ENCODE data around the gene SMCR8. TPM values are rescaled to one million over a fixed set of nuclear protein-coding genes. Genes with fewer than 3 reads are reported as not detected.

The SMCR8 gene
- total and polyA plus RNA-seq, 9 of the 15 experiments (the other 6 are each of a cell fraction or from before 2014, with no cell fraction given): 0.25 to 8.8 (median 4.9) TPM

GRCh38 chr17:18315562-18315922, 449 bp downstream of the SMCR8 start (continued):
- TF ChIP-seq PHB (CRISPR knock-in tag; IDR thresholded peaks at IDR 0.05) (no peak), HNRNPK (IDR thresholded peaks at IDR 0.05; ENCODE audit: low read depth, low read length, poor library complexity, severe bottlenecking) (no peak)

DNA sequence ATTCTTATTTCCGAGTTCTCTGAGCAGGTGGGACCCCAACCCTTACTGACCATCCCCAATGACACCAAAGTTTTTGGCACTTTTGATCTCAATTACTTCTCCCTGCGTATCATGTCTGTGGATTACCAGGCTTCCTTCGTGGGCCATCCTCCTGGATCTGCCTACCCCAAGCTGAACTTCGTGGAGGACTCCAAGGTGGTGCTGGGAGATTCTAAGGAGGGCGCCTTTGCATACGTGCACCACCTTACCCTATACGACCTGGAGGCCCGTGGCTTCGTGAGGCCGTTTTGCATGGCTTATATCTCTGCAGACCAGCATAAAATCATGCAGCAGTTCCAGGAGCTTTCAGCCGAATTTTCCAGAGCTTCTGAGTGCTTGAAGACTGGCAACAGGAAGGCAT, 868 bp downstream of the SMCR8 start:
- WGBS (ENCODE audit: insufficient coverage, low coverage, missing lambda C conversion rate): 8% methylated on average over 10 of the region's 11 CpGs
- Histone ChIP-seq H3K27me3 (ENCODE audit: control insufficient read depth in 2 of 2, insufficient read depth in 2 of 2, low read length in 2 of 2) (no peaks in the 10 kb centered on the region), H3K9me1 (ENCODE audit: control insufficient read depth, insufficient read depth, low read length) (peaks cover 3% of the 10 kb centered on the region), H3K9me3 (replicated peaks; ENCODE audit: control insufficient read depth, insufficient read depth, low read depth, low read length) (no peaks in the 10 kb centered on the region), H3K36me3 (ENCODE audit: control insufficient read depth, insufficient read depth, low read length) (peaks cover 43% of the 10 kb centered on the region; the same call in 2 of the 3 replicates), H3K4me3 (peak overlapping the region; percentile 75), H4K20me1 (replicated peaks; ENCODE audit: control insufficient read depth, insufficient read depth, low read length) (peaks cover 8% of the 10 kb centered on the region), H2AFZ (ENCODE audit: low read depth, low read length) (no peak overlapping the region), H3K79me2 (ENCODE audit: control insufficient read depth, insufficient read depth, low read length) (peaks cover 74% of the 10 kb centered on the region), H3K4me1 (replicated peaks in 1 of 2; ENCODE audit: control insufficient read depth in 2 of 2, insufficient read depth in 2 of 2, low read length in 2 of 2) (peaks cover 24 to 26% of the 10 kb centered on the region in 2 experiments), H3K27ac (ENCODE audit: extremely low read depth, low read depth, low read length) (peak overlapping the region; percentile 85), H3K4me2 (ENCODE audit: insufficient read depth, low read length) (peak overlapping the region; percentile 87), H3K9ac (ENCODE audit: insufficient read depth in 1 of 2, low read depth in 2 of 2, low read length in 2 of 2) (peak overlapping the region; percentile 80 to 99)
- intact Hi-C loops (cut with micrococcal nuclease): loop anchor here (5.0 kb wide), 1 partner anchor 69 kb away; no protein-coding TSS in a partner anchor
- POLR2A ChIA-PET: interaction anchor here (0.8 kb wide), 1 partner anchor 19 kb away, joined by 3 read pairs; no protein-coding TSS in a partner anchor
- CTCF ChIA-PET (ENCODE audit: low intra/inter-chr PET ratio): no interaction called here
- in situ Hi-C loops (cut with MboI): no loop called here
- BruUV-seq (replicated peaks): no TSS peak
- ATAC-seq (no peak), DNase-seq (ENCODE audit: extremely low read depth in 1 of 4, low spot score in 3 of 4) (no peak), FAIRE-seq (no peak)
- TF ChIP-seq ZBTB40 (IDR thresholded peaks at IDR 0.05) (no peak), ZBTB40 (CRISPR knock-in tag; IDR thresholded peaks at IDR 0.05) (no peak), POLR3A (IDR thresholded peaks at IDR 0.05; ENCODE audit: borderline replicate concordance, extremely low read depth, insufficient read depth, insufficient read length) (no peak), WHSC1 (IDR thresholded peaks at IDR 0.05; ENCODE audit: low read length) (no peak), TRIM24 (IDR thresholded peaks at IDR 0.05) (no peak), LARP7 (IDR thresholded peaks at IDR 0.05) (no peak), HNRNPL (IDR thresholded peaks at IDR 0.05; ENCODE audit: low read depth, low read length) (no peak), NONO (IDR thresholded peaks at IDR 0.05; ENCODE audit: low read depth in 2 of 2, low read length in 1 of 2) (no peak), ZNF507 (tag; conservative IDR thresholded peaks at IDR 0.05) (no peak), CAMTA2 (CRISPR knock-in tag; conservative IDR thresholded peaks at IDR 0.05) (no peak)
- TF ChIP-seq, protein P1, sequence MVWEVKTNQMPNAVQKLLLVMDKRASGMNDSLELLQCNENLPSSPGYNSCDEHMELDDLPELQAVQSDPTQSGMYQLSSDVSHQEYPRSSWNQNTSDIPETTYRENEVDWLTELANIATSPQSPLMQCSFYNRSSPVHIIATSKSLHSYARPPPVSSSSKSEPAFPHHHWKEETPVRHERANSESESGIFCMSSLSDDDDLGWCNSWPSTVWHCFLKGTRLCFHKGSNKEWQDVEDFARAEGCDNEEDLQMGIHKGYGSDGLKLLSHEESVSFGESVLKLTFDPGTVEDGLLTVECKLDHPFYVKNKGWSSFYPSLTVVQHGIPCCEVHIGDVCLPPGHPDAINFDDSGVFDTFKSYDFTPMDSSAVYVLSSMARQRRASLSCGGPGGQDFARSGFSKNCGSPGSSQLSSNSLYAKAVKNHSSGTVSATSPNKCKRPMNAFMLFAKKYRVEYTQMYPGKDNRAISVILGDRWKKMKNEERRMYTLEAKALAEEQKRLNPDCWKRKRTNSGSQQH (CRISPR knock-in tag; IDR thresholded peaks at IDR 0.05): no peak

Measured in K562 (cell line).